ENCODE results near the gene D2HGDH. TPM values are rescaled to one million over a fixed set of nuclear protein-coding genes. Genes with fewer than 3 reads are reported as not detected.
"Not testable (repeated sequence)": the region's sequence is repeated elsewhere in the genome, so short reads cannot be mapped to it uniquely, and the experiment has no call there.

D2HGDH gene
- total and polyA plus RNA-seq, 9 donors, result 9.1 to 30.0 (median 19.7) TPM

DNA sequence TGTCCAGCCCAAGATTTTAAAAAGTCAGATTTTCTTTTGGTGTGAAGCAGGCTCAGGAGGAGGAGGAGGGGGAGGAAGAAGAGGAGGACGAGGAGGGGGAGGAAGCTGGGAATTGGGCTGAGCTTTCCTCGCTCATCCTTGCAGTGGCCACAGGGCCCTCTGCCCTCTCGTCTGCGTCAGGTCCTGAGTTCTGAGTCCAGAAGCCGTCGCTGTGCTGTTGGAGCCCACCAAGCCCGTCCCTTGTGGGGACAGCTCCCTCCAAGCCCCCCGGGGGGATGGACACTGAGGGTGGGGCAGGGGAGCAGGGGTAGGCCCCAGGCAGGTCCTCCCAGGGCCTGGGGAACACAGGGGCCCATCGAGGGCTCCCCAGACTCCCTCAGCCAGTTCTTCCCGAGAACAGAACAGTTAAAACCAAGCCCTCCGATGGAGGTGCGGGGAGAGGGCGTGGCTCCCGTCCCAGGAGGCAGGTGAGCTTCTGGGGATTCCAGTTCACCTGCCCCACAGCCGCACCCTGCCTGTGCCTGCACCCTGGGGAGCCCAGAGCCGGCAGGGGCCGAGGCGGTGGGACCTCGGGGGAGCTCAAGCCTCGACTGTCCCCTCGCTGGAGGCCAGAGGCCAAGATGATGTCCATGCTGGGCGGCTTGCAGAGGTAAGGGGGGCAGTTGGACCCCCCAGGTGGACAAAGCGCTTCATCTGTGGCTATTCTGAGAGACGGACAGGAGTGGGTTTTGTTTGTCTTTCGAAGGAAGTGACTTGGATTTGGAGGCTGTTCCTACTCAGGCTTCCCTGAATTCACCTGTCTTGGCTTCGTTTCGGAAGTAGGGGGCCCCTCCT lies 42.1 kb downstream of the D2HGDH start, which contains the start of gene GAL3ST2:
Gene GAL3ST2 (plus strand): TSS at position 487 of the 834 bp plus-strand sequence. CDS start 134 bp downstream, at position 621.
- 72% methylated on average over 21 of the region's 27 CpGs for WGBS (ENCODE audit: insufficient coverage)
- peaks cover 2% of the 10 kb centered on the region for H3K9me3 ChIP-seq (replicated peaks; ENCODE audit: control insufficient read depth, low read depth, low read length)
- H3K36me3 ChIP-seq (ENCODE audit: control insufficient read depth, insufficient read depth, low read length), result no peaks in the 10 kb centered on the region
- H3K27ac ChIP-seq (ENCODE audit: low read length), result no peak within 1 kb of the TSS
- H3K27me3 ChIP-seq (ENCODE audit: control insufficient read depth, insufficient read depth, low read length), result peaks cover 14% of the 10 kb centered on the region
- H3K4me3 ChIP-seq (ENCODE audit: low read length), result no peak within 1 kb of the TSS
- no peak for DNase-seq
- H3K4me1 ChIP-seq (ENCODE audit: control insufficient read depth, insufficient read depth, low read length), result peaks cover 14% of the 10 kb centered on the region

DNA sequence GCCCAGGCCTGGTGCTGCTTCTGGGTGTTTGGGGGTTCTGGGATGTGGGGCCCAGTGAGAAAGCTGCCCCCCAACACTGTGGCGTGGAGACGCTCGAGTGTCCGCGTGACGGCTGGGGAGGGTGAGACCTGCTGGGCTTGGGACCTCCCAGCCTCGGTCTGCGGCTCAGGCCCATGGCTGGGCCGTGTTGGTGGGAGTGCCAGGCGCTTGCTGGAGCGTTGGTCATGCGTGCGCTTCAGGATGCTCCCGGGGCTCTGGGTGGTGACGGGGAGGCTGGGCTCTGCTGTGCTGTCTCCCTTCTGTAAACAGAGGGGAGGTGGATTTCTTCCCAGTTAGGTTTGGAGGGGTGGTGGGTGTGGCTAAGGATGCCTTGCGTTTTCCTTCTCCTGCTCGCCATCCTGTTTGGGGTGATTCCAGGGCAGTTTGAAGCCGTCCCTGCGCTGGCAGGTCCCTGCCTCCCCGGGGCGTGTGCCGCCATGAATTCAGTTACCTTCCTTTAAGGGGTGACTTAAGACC lies 42.8 kb downstream of the D2HGDH start:
- Histone ChIP-seq H3K4me1 (ENCODE audit: control insufficient read depth, insufficient read depth, low read length) (peaks cover 9% of the 10 kb centered on the region), H3K36me3 (ENCODE audit: control insufficient read depth, insufficient read depth, low read length) (no peaks in the 10 kb centered on the region), H3K27ac (ENCODE audit: low read length) (no peak overlapping the region), H3K9me3 (replicated peaks; ENCODE audit: control insufficient read depth, low read depth, low read length) (peaks cover 2% of the 10 kb centered on the region), H3K27me3 (ENCODE audit: control insufficient read depth, insufficient read depth, low read length) (peaks cover 11% of the 10 kb centered on the region), H3K4me3 (ENCODE audit: low read length) (no peak overlapping the region)
- no peak for DNase-seq
- WGBS (ENCODE audit: insufficient coverage), result 71% methylated on average over 18 of the region's 22 CpGs

DNA sequence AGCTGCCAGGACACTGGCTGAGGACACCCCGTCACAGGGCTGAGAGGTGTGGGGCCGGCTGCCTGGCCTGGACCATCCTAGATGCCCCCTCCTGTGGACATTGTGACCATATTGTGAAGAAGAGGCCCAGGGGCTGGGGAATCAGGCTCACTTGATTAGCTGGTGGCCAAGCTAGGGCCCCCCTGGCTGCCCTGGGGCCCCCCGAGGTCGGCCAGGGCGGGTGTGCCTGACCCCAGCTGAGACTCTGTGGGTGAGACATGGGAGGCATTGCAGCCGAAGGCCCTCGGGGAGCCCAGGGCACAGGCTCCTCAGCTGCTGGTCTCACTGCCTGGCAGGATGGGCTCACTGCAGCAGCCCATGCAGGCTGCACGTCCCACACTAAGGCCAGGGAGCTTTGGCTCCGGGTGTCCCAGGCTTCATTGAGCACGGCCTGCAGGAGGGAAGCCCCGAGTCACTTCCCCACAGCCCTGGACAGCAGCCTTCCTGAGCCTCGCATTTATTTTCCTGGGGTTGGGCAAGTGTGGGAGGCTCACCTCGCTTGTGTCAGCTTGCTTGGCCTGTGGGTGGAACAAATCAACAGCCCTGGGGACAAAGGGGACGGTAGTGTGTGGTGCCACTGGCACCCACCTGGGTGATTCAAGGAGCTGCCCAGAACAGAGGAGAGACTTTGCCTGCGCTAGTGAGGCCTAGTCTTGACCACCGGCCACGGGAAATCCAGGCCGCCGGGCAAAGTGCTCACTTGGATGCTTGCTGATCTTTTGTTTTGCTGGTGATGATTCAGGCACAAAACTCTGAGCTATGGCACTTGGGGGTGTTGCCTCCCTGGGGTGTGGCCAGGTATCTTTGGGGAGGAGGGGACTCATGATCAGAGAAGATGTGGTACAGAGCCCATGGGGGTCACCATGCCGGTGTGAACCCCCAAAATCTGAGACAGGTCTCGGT lies 43.5 kb downstream of the D2HGDH start:
- no peak for DNase-seq
- Histone ChIP-seq H3K27ac (ENCODE audit: low read length) (no peak overlapping the region), H3K36me3 (ENCODE audit: control insufficient read depth, insufficient read depth, low read length) (no peaks in the 10 kb centered on the region), H3K4me1 (ENCODE audit: control insufficient read depth, insufficient read depth, low read length) (peaks cover 9% of the 10 kb centered on the region), H3K4me3 (ENCODE audit: low read length) (no peak overlapping the region), H3K27me3 (ENCODE audit: control insufficient read depth, insufficient read depth, low read length) (peaks cover 7% of the 10 kb centered on the region), H3K9me3 (replicated peaks; ENCODE audit: control insufficient read depth, low read depth, low read length) (peaks cover 2% of the 10 kb centered on the region)
- WGBS (ENCODE audit: insufficient coverage), result 70% methylated on average over 19 of the region's 21 CpGs

DNA sequence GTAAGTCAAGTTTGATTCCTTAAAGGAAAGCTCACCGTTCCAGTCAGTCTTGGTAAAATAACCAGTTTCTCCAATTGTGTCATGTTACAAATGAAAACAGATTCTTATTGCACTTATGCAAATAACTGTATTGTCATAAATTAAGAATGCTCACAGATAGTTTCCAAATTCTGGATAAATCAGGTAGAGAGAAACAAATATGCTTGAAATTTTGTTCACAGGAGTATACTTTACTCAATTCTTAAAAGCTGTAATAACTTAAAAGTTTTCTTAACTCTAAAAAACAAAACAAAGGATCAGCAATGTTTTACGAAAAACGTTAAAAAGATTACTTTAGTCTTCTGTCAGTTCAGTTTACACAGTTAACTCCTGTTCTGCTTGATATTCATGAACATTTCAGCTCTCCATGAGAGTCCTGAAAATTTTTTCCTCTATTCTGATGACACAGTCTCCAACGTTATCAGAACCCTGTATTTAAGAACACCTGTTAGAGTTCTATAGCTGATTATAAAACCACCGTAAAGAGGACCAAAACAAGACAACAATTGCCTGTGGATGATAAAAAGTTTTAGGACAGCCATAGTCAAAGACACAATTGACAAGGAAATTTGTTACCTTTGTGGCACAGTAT lies 46.6 kb downstream of the D2HGDH start:
- Histone ChIP-seq H3K36me3 (ENCODE audit: control insufficient read depth, insufficient read depth, low read length) (no peaks in the 10 kb centered on the region), H3K27me3 (ENCODE audit: control insufficient read depth, insufficient read depth, low read length) (no peaks in the 10 kb centered on the region), H3K4me1 (ENCODE audit: control insufficient read depth, insufficient read depth, low read length) (no peaks in the 10 kb centered on the region), H3K27ac (ENCODE audit: low read length) (no peak overlapping the region), H3K4me3 (ENCODE audit: low read length) (no peak overlapping the region), H3K9me3 (replicated peaks; ENCODE audit: control insufficient read depth, low read depth, low read length) (peaks cover 2% of the 10 kb centered on the region)
- no CpG with 5 or more reads among the region's 5 CpGs for WGBS (ENCODE audit: insufficient coverage)
- no peak for DNase-seq

DNA sequence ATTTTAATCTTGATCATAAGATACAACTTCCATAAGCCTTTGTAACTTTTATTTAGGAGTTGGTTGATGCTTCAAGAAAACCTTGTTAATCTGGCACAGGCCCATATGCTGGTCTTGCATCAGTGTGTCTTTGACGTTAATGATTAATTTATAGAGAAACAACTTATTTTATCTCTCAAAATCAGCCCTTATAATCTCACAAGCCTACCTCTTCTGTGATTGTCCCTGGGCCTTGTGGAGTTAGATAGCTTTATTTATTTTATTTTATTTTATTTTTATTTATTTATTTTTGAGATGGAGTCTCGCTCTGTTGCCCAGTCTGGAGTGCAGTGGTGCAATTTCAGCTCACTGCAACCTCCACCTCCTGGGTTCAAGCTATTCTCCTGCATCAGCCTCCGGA lies 47.6 kb downstream of the D2HGDH start:
- H3K27me3 ChIP-seq (ENCODE audit: control insufficient read depth, insufficient read depth, low read length); H3K36me3 ChIP-seq (ENCODE audit: control insufficient read depth, insufficient read depth, low read length); H3K4me1 ChIP-seq (ENCODE audit: control insufficient read depth, insufficient read depth, low read length); DNase-seq; H3K4me3 ChIP-seq (ENCODE audit: low read length); H3K9me3 ChIP-seq (replicated peaks; ENCODE audit: control insufficient read depth, low read depth, low read length); H3K27ac ChIP-seq (ENCODE audit: low read length): not testable (repeated sequence)
- no CpG with 5 or more reads among the region's 3 CpGs for WGBS (ENCODE audit: insufficient coverage)

DNA sequence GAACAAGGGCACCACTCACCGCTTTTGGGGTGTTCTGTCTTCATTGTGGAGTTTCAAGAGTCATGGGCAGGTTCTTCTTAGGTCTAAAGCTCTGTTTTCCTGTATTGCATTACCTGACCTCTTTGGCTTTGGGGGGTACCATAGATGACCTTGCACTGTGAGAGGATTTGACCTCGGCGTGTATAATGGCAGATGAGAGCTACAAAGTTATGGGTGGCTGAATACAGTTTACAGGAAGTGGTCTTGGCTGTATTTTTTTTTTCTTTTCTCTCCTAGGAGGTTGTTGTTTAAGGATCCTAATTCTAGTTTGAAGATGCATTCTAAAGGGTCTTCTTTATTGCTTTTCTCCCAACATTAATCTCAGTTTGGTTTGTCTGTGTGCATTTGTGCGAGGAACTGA lies 53.7 kb downstream of the D2HGDH start:
- no peak overlapping the region for H3K27ac ChIP-seq (ENCODE audit: low read length)
- WGBS (ENCODE audit: insufficient coverage), result no CpG with 5 or more reads among the region's 4 CpGs
- no peaks in the 10 kb centered on the region for H3K4me1 ChIP-seq (ENCODE audit: control insufficient read depth, insufficient read depth, low read length)
- no peaks in the 10 kb centered on the region for H3K27me3 ChIP-seq (ENCODE audit: control insufficient read depth, insufficient read depth, low read length)
- H3K9me3 ChIP-seq (replicated peaks; ENCODE audit: control insufficient read depth, low read depth, low read length), result no peaks in the 10 kb centered on the region
- no peaks in the 10 kb centered on the region for H3K36me3 ChIP-seq (ENCODE audit: control insufficient read depth, insufficient read depth, low read length)
- no peak overlapping the region for H3K4me3 ChIP-seq (ENCODE audit: low read length)
- DNase-seq, result no peak

DNA sequence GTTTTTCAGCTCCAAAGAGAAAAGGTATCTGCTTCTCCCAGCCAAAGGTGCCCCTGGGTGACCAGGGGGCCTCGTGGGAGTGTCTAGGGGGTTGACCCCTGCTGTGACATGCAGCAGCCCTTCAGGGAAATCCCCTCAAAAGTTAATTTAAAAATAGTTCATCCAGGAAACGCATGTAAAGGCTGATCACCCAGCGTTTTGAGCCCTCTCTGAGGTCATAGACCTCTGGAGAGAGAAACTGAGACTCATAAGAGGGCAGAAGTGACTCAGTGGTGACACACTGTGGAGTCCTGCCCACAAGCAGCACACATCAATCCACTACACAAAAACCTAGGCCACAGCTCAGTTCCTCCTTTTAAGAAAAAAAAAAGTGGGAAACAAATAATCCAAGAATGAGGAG lies 54.1 kb downstream of the D2HGDH start:
- Histone ChIP-seq H3K9me3 (replicated peaks; ENCODE audit: control insufficient read depth, low read depth, low read length) (no peaks in the 10 kb centered on the region), H3K27me3 (ENCODE audit: control insufficient read depth, insufficient read depth, low read length) (no peaks in the 10 kb centered on the region), H3K36me3 (ENCODE audit: control insufficient read depth, insufficient read depth, low read length) (no peaks in the 10 kb centered on the region), H3K4me1 (ENCODE audit: control insufficient read depth, insufficient read depth, low read length) (no peaks in the 10 kb centered on the region), H3K27ac (ENCODE audit: low read length) (no peak overlapping the region), H3K4me3 (ENCODE audit: low read length) (no peak overlapping the region)
- DNase-seq, result no peak
- WGBS (ENCODE audit: insufficient coverage), result 33% methylated on average over 1 of the region's 3 CpGs

DNA sequence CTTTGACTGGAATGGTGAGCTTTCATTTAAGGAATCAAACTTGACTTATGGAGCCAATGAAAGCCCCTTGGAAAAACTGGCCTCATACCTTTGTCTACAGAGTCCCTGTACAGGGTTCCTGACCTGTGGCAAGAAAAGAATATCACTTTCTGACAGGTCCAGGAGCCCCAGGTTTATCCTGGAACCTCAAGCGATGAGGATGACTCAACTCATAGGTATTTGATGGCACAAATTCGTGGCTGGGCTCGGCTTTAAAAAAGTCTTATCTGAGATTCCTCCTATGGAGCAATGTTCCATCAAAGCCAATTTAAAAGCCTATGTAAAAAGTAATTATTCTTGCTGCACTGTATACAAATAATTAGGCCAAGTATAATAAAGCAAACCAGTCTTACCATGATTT lies 57.0 kb downstream of the D2HGDH start:
- not testable (repeated sequence) for H3K27ac ChIP-seq (ENCODE audit: low read length); DNase-seq; H3K36me3 ChIP-seq (ENCODE audit: control insufficient read depth, insufficient read depth, low read length); H3K4me3 ChIP-seq (ENCODE audit: low read length); H3K27me3 ChIP-seq (ENCODE audit: control insufficient read depth, insufficient read depth, low read length); H3K9me3 ChIP-seq (replicated peaks; ENCODE audit: control insufficient read depth, low read depth, low read length); H3K4me1 ChIP-seq (ENCODE audit: control insufficient read depth, insufficient read depth, low read length)
- no CpG with 5 or more reads among the region's 3 CpGs for WGBS (ENCODE audit: insufficient coverage)

DNA sequence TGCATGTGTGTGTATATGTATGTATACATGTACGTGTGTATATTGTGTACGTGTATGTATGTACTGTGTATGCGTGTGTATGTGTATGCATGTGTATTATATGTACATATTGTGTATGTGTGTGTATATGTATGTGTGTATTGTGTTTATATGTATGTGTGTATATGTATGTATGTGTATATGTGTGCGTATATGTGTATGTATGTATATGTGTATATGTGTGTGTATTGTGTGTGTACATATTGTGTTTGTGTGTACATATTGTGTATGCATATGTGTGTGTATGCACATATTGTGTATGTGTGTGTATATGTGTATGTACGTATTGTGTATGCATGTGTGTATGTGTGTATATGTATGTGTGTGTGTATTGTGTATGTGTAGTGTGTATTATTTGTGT lies 59.0 kb downstream of the D2HGDH start:
- Histone ChIP-seq H3K27ac (ENCODE audit: low read length) (no peak overlapping the region), H3K9me3 (replicated peaks; ENCODE audit: control insufficient read depth, low read depth, low read length) (no peaks in the 10 kb centered on the region), H3K27me3 (ENCODE audit: control insufficient read depth, insufficient read depth, low read length) (peaks cover 5% of the 10 kb centered on the region), H3K4me3 (ENCODE audit: low read length) (no peak overlapping the region), H3K4me1 (ENCODE audit: control insufficient read depth, insufficient read depth, low read length) (peaks cover 9% of the 10 kb centered on the region), H3K36me3 (ENCODE audit: control insufficient read depth, insufficient read depth, low read length) (no peaks in the 10 kb centered on the region)
- DNase-seq, result no peak
- 97% methylated on average over 4 of the region's 5 CpGs for WGBS (ENCODE audit: insufficient coverage)
